Bronchial epithelial cell (primary cell): ENCODE results near the gene C4orf46. TPM values are rescaled to one million over a fixed set of nuclear protein-coding genes. Genes with fewer than 3 reads are reported as not detected.
A peak's percentile ranks its signal among the peaks of the same experiment; 100 is the strongest.

Source experiments
- DNase-seq: peaks from one replicate; pipeline ENCODE4 v3.0.0-alpha.2; 2010; ENCODE audit warnings: low read depth
- FAIRE-seq: peaks from 2 replicates; lab custom pipeline; 2011; peaks lifted over from hg19 to GRCh38; lab: Jason Lieb, UNC
- H3K27me3 ChIP-seq: 2 replicates; pipeline ENCODE4 v1.5.1; 2011; ENCODE audit warnings: low read length; ENCODE audit not compliant: control insufficient read depth, insufficient read depth
- H3K36me3 ChIP-seq: 2 replicates; pipeline ENCODE4 v1.5.1; 2011; ENCODE audit warnings: low read length; ENCODE audit not compliant: control insufficient read depth, insufficient read depth
- H3K4me3 ChIP-seq: 2 replicates; pipeline ENCODE4 v1.5.1; 2011; ENCODE audit warnings: mild to moderate bottlenecking, low read depth, low read length, control low read depth
- CTCF ChIP-seq: IDR thresholded peaks from 2 replicates; pipeline ENCODE4 v1.5.1; 2011; ENCODE audit warnings: mild to moderate bottlenecking, moderate library complexity, low read length, control low read depth, inconsistent platforms; ENCODE audit not compliant: insufficient read depth, severe bottlenecking
- total RNA-seq: library from RNA; depleted of rRNA; stranded (reverse); fragments of >200 nt; gene quantifications from 2 replicates; pipeline ENCODE4 v1.2.1, GENCODE V29; 2014

The C4orf46 gene
- total RNA-seq, 1 donor from 2014 or later, result 3.4 TPM

- Histone ChIP-seq H3K36me3 (no peaks in the 10 kb centered on the region), H3K27me3 (no peaks in the 10 kb centered on the region), H3K4me3 (no peak overlapping the region)
- TF ChIP-seq CTCF, result no peak
- FAIRE-seq, result no peak
- peak; percentile 26 for DNase-seq
These were observed 22.5 kb downstream of the C4orf46 start for GRCh38 chr4:158649111-158649680.

- no peak for FAIRE-seq
These were observed 26.9 kb downstream of the C4orf46 start for GRCh38 chr4:158644760-158645159.

GRCh38 chr4:158644356-158644755, 27.3 kb downstream of the C4orf46 start:
- Histone ChIP-seq H3K36me3 (no peaks in the 10 kb centered on the region), H3K4me3 (no peak overlapping the region), H3K27me3 (no peaks in the 10 kb centered on the region)
- FAIRE-seq, result no peak
- no peak for DNase-seq
- no peak for TF ChIP-seq CTCF

More at GRCh38 chr4:158644760-158645159, 26.9 kb downstream of the C4orf46 start:
- no peak for TF ChIP-seq CTCF
- no peak for DNase-seq
- no peaks in the 10 kb centered on the region for H3K27me3 ChIP-seq
- H3K36me3 ChIP-seq, result no peaks in the 10 kb centered on the region
- H3K4me3 ChIP-seq, result no peak overlapping the region

GRCh38 chr4:158636619-158637018, 35.1 kb downstream of the C4orf46 start:
- H3K4me3 ChIP-seq, result no peak overlapping the region
- FAIRE-seq, result no peak
- no peak for DNase-seq

GRCh38 chr4:158630893-158631292, 40.8 kb downstream of the C4orf46 start:
- no peak overlapping the region for H3K4me3 ChIP-seq
- no peaks in the 10 kb centered on the region for H3K27me3 ChIP-seq
- H3K36me3 ChIP-seq, result no peaks in the 10 kb centered on the region
- TF ChIP-seq CTCF, result no peak
- FAIRE-seq (no peak), DNase-seq (peak; percentile 55)

More at GRCh38 chr4:158636619-158637018, 35.1 kb downstream of the C4orf46 start:
- Histone ChIP-seq H3K27me3 (no peaks in the 10 kb centered on the region), H3K36me3 (no peaks in the 10 kb centered on the region)
- TF ChIP-seq CTCF, result no peak

GRCh38 chr4:158625544-158625943, 46.1 kb downstream of the C4orf46 start:
- TF ChIP-seq CTCF, result no peak
- no peaks in the 10 kb centered on the region for H3K36me3 ChIP-seq
- H3K4me3 ChIP-seq, result no peak overlapping the region
- FAIRE-seq (no peak), DNase-seq (no peak)
- H3K27me3 ChIP-seq, result no peaks in the 10 kb centered on the region
